ENCODE results near the gene VWC2. TPM values are rescaled to one million over a fixed set of nuclear protein-coding genes. Genes with fewer than 3 reads are reported as not detected.
A peak's percentile ranks its signal among the peaks of the same experiment; 100 is the strongest.

The VWC2 gene
- total RNA-seq, 1 donor from 2014 or later, result 7.9 TPM

DNA sequence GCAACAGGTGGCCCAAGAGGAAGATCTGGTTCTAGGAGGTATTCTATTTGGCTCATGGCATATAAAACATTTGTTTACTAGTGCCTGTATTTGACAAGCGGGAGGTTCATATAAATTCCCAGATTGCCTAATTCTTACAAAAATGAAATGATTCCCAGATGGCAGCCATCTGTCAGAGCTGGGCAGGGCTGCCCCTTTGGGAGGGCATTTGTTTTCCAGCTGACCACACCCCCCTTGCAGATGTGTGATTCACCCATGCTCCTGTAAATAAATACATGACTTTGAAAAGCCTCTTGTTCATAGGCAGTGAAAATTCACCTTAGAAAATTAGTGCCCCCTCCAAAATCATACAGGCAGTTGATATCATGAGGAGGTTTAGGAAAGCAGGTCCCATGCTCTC, 8.6 kb downstream of the VWC2 start:
- peaks cover 3% of the 10 kb centered on the region for H3K27me3 ChIP-seq (ENCODE audit: low read depth)
- H3K27ac ChIP-seq (replicated peaks), result peak overlapping the region; percentile 86
- H3K9me3 ChIP-seq (replicated peaks), result no peaks in the 10 kb centered on the region
- H3K4me1 ChIP-seq, result peaks cover 75% of the 10 kb centered on the region
- H3K36me3 ChIP-seq, result no peaks in the 10 kb centered on the region
- TF ChIP-seq, protein P1, sequence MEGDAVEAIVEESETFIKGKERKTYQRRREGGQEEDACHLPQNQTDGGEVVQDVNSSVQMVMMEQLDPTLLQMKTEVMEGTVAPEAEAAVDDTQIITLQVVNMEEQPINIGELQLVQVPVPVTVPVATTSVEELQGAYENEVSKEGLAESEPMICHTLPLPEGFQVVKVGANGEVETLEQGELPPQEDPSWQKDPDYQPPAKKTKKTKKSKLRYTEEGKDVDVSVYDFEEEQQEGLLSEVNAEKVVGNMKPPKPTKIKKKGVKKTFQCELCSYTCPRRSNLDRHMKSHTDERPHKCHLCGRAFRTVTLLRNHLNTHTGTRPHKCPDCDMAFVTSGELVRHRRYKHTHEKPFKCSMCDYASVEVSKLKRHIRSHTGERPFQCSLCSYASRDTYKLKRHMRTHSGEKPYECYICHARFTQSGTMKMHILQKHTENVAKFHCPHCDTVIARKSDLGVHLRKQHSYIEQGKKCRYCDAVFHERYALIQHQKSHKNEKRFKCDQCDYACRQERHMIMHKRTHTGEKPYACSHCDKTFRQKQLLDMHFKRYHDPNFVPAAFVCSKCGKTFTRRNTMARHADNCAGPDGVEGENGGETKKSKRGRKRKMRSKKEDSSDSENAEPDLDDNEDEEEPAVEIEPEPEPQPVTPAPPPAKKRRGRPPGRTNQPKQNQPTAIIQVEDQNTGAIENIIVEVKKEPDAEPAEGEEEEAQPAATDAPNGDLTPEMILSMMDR (IDR thresholded peaks at IDR 0.05; ENCODE audit: borderline replicate concordance), result no peak
- H3K4me3 ChIP-seq, result no peak overlapping the region
- no peak for DNase-seq
- intact Hi-C loops (cut with micrococcal nuclease), result no loop called here

GRCh38 chr7:49783446-49783845, 10.0 kb downstream of the VWC2 start:
- no peaks in the 10 kb centered on the region for H3K36me3 ChIP-seq
- peaks cover 77% of the 10 kb centered on the region for H3K4me1 ChIP-seq
- DNase-seq, result peak; percentile 70
- H3K27me3 ChIP-seq (ENCODE audit: low read depth), result no peaks in the 10 kb centered on the region
- TF ChIP-seq, protein P1 (IDR thresholded peaks at IDR 0.05; ENCODE audit: borderline replicate concordance), result no peak
- intact Hi-C loops (cut with micrococcal nuclease), result no loop called here
- peak overlapping the region; percentile 86 for H3K27ac ChIP-seq (replicated peaks)
- no peaks in the 10 kb centered on the region for H3K9me3 ChIP-seq (replicated peaks)
- H3K4me3 ChIP-seq, result no peak overlapping the region

DNA sequence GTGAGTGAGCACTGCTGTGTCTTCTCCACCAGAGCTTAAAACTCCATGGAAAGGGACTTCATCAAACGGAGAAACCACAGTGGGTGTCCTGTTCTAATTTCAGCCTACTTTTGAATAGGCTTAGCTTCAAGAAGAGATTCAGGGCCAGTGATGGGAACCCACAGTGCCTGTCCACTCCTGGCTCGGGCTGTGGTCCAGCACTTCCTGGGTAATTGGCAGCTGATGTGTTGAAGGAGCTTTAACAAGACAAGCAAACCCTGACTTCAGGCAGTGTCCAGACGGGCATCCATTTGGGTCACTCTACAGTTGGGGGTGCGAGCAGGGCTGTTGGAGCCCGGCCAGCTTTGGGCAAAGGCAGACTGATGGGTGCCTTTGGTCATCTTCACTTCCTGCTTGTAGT, 14.5 kb downstream of the VWC2 start:
- no peak overlapping the region for H3K4me3 ChIP-seq
- TF ChIP-seq, protein P1 (IDR thresholded peaks at IDR 0.05; ENCODE audit: borderline replicate concordance), result no peak
- peaks cover 59% of the 10 kb centered on the region for H3K4me1 ChIP-seq
- H3K9me3 ChIP-seq (replicated peaks), result no peaks in the 10 kb centered on the region
- no peaks in the 10 kb centered on the region for H3K36me3 ChIP-seq
- peak; percentile 35 for DNase-seq
- intact Hi-C loops (cut with micrococcal nuclease), result no loop called here
- no peaks in the 10 kb centered on the region for H3K27me3 ChIP-seq (ENCODE audit: low read depth)
- H3K27ac ChIP-seq (replicated peaks), result peak overlapping the region; percentile 51

DNA sequence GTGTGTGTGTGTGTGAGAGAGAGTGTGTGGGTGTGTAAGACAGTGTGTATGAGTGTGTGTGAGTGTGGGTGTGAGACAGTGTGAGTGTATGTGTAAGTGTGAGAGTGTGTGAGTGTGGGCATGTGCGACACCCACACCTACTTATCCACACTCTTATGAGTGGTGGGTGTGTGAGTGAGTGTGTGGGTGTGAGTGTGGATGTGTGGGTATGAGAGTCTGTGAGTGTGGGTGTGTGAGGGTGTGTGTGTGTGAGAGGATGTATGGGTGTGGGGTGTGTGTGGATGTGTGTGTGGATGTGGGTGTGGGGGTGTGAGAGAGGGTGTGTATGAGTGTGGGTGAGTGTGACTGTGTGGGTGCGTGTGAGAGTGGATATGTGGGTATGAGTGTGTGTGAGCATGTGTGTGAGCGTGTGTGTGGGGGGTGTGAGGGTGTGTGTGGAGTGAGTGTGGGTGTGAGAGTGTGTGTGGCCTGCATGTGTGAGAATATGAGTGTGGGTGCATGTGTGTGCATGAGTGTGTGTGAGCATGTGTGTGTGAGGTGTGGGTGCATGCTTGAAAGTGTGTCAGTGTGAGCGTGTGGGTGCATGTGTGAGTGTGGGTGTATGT, 15.1 kb downstream of the VWC2 start:
- DNase-seq, result no peak
- Histone ChIP-seq H3K27ac (replicated peaks) (no peak overlapping the region), H3K4me3 (no peak overlapping the region), H3K27me3 (ENCODE audit: low read depth) (no peaks in the 10 kb centered on the region), H3K4me1 (peaks cover 55% of the 10 kb centered on the region), H3K9me3 (replicated peaks) (no peaks in the 10 kb centered on the region), H3K36me3 (no peaks in the 10 kb centered on the region)
- intact Hi-C loops (cut with micrococcal nuclease), result no loop called here
- TF ChIP-seq, protein P1 (IDR thresholded peaks at IDR 0.05; ENCODE audit: borderline replicate concordance), result no peak

- intact Hi-C loops (cut with micrococcal nuclease), result loop anchor here (10.0 kb wide), 1 partner anchor 305 kb away; no protein-coding TSS in a partner anchor
- Histone ChIP-seq H3K4me1 (peaks cover 44% of the 10 kb centered on the region), H3K27ac (replicated peaks) (peak overlapping the region; percentile 56), H3K9me3 (replicated peaks) (no peaks in the 10 kb centered on the region), H3K4me3 (no peak overlapping the region), H3K27me3 (ENCODE audit: low read depth) (no peaks in the 10 kb centered on the region), H3K36me3 (no peaks in the 10 kb centered on the region)
- TF ChIP-seq, protein P1 (IDR thresholded peaks at IDR 0.05; ENCODE audit: borderline replicate concordance), result no peak
- no peak for DNase-seq
Measured at GRCh38 chr7:49789736-49790135, 16.3 kb downstream of the VWC2 start.
